CD14-positive monocyte (primary cell): Measurements from ENCODE around the gene JAK1. TPM values are rescaled to one million over a fixed set of nuclear protein-coding genes. Genes with fewer than 3 reads are reported as not detected.

Source experiments
- DNase-seq, 3 donors: peaks; one replicate each; pipeline ENCODE4 v3.0.0-alpha.2; 2011 to 2022
- H2AFZ ChIP-seq: 2 replicates; pipeline ENCODE4 v1.6.0; 2012; ENCODE audit warnings: mild to moderate bottlenecking, low read depth, low read length, inconsistent platforms; ENCODE audit not compliant: insufficient read depth, poor library complexity, severe bottlenecking
- H3K27ac ChIP-seq, 2 donors: 1 replicate in 1 of 2; 2 replicates in 1 of 2; pipeline ENCODE4 v1.5.1; 2012 to 2013; ENCODE audit warnings: low read length in 2 of 2, control low read depth in 1 of 2, inconsistent platforms in 1 of 2, low read depth in 1 of 2, mild to moderate bottlenecking in 1 of 2
- H3K27me3 ChIP-seq, 2 donors: one replicate each; pipeline versions ENCODE4 v1.6.0 to v1.6.1; 2011 to 2013; ENCODE audit warnings: low read length in 2 of 2; ENCODE audit not compliant: control insufficient read depth in 2 of 2, insufficient read depth in 2 of 2
- H3K36me3 ChIP-seq, 2 donors: replicated peaks in 1 of 2; 1 replicate in 1 of 2; 2 replicates in 1 of 2; pipeline versions ENCODE4 v1.5.1 to v1.6.1; 2012 to 2013; ENCODE audit warnings: low read length in 2 of 2, control low read depth in 1 of 2, inconsistent platforms in 1 of 2, mild to moderate bottlenecking in 1 of 2; ENCODE audit not compliant: insufficient read depth in 2 of 2, control insufficient read depth in 1 of 2
- H3K4me1 ChIP-seq, 2 donors: 1 replicate in 1 of 2; 2 replicates in 1 of 2; pipeline versions ENCODE4 v1.5.1 to v1.6.1; 2012 to 2013; ENCODE audit warnings: low read length in 2 of 2, control low read depth in 1 of 2, inconsistent platforms in 1 of 2, mild to moderate bottlenecking in 1 of 2, moderate library complexity in 1 of 2; ENCODE audit not compliant: insufficient read depth in 2 of 2, control insufficient read depth in 1 of 2
- H3K4me2 ChIP-seq: replicated peaks from 2 replicates; pipeline ENCODE3; 2012; ENCODE audit warnings: low read length, moderate library complexity, mild to moderate bottlenecking; ENCODE audit not compliant: poor library complexity, severe bottlenecking; ENCODE audit errors: extremely low read depth
- H3K4me3 ChIP-seq, 3 experiments: fragments of 200-600 bp in 1 of 3; sonication (generic) in 1 of 3; replicated peaks in 1 of 3; 1 replicate in 2 of 3; 2 replicates in 1 of 3; pipeline ENCODE4 v1.5.1; 2011 to 2013; ENCODE audit warnings: low read length in 3 of 3, mild to moderate bottlenecking in 3 of 3, control low read depth in 2 of 3, low read depth in 2 of 3, inconsistent platforms in 1 of 3, moderate library complexity in 1 of 3
- H3K79me2 ChIP-seq: 2 replicates; pipeline ENCODE4 v1.6.0; 2012; ENCODE audit warnings: mild to moderate bottlenecking, control low read depth, inconsistent platforms, low read length, moderate library complexity; ENCODE audit not compliant: insufficient read depth
- H3K9ac ChIP-seq: 2 replicates; pipeline ENCODE4 v1.6.0; 2017; ENCODE audit warnings: low read length, mild to moderate bottlenecking; ENCODE audit not compliant: insufficient read depth, poor library complexity, severe bottlenecking
- H3K9me3 ChIP-seq, 2 donors: replicated peaks in 1 of 2; 1 replicate in 1 of 2; 2 replicates in 1 of 2; pipeline versions ENCODE4 v1.5.1 to v1.6.1; 2012 to 2013; ENCODE audit warnings: low read length in 2 of 2, control low read depth in 1 of 2; ENCODE audit not compliant: control insufficient read depth in 1 of 2, insufficient read depth in 1 of 2
- H4K20me1 ChIP-seq: 2 replicates; pipeline ENCODE4 v1.6.0; 2012; ENCODE audit warnings: mild to moderate bottlenecking, low read length, control low read depth, moderate library complexity; ENCODE audit not compliant: insufficient read depth
- H3K27ac Mint-ChIP-seq, 7 donors: one replicate each; pipeline ENCODE4 v1.8.0; 2020; ENCODE audit warnings: mild to moderate bottlenecking in 7 of 7, mixed read lengths in 7 of 7, moderate library complexity in 6 of 7, inconsistent platforms in 2 of 7
- H3K27me3 Mint-ChIP-seq, 3 donors: one replicate each; pipeline ENCODE4 v1.8.0; 2021 to 2022; ENCODE audit warnings: low read depth in 3 of 3, mild to moderate bottlenecking in 3 of 3, mixed read lengths in 3 of 3, moderate library complexity in 3 of 3, inconsistent platforms in 1 of 3
- H3K36me3 Mint-ChIP-seq, 2 donors: one replicate each; pipeline ENCODE4 v1.8.0; 2020; ENCODE audit warnings: mixed read lengths in 2 of 2, inconsistent platforms in 1 of 2, mild to moderate bottlenecking in 1 of 2
- H3K4me1 Mint-ChIP-seq: one replicate; pipeline ENCODE4 v1.8.0; 2020; ENCODE audit warnings: mild to moderate bottlenecking, mixed read lengths
- H3K4me3 Mint-ChIP-seq, 2 donors: one replicate each; pipeline ENCODE4 v1.8.0; 2020; ENCODE audit warnings: mild to moderate bottlenecking in 2 of 2, mixed read lengths in 2 of 2, moderate library complexity in 1 of 2
- H3K9me3 Mint-ChIP-seq, 7 donors: one replicate each; pipeline ENCODE4 v1.8.0; 2020 to 2022; ENCODE audit warnings: mixed read lengths in 7 of 7, mild to moderate bottlenecking in 6 of 7, moderate library complexity in 6 of 7, inconsistent platforms in 2 of 7
- WGBS: methylation state at CpG from one replicate; pipeline ENCODE4 v1.1.5; 2013; ENCODE audit warnings: missing lambda C conversion rate; ENCODE audit not compliant: insufficient coverage; 5-methylcytosine and 5-hydroxymethylcytosine counted together
- intact Hi-C, 2 donors: fragments of 100-400 bp; cut with micrococcal nuclease; formaldehyde crosslinking; loops; one replicate each; pipeline versions ENCODE4 v1.15.0 to v1.15.1; 2023
- polyA plus RNA-seq, 3 donors: library from polyadenylated mRNA; depleted of rRNA in 1 of 3; unstranded in 2 of 3; stranded (reverse) in 1 of 3; fragments of 300-500 nt in 2 of 3; fragments of >200 nt in 1 of 3; fragmentation: Illumina TruSeq in 2 of 3; gene quantifications; 1 replicate in 2 of 3; 2 replicates in 1 of 3; pipeline ENCODE4 v1.2.3, GENCODE V29; 2012 to 2021
- TF ChIP-seq, protein P1 (sequence below): fragments of 200-600 bp; IDR thresholded peaks from one replicate; pipeline ENCODE4 v1.8.0; 2022; ENCODE audit warnings: antibody characterized with exemption, mild to moderate bottlenecking

JAK1 gene
- polyA plus RNA-seq, 3 donors, result 43.1 to 76.2 (median 72.6) TPM

DNA sequence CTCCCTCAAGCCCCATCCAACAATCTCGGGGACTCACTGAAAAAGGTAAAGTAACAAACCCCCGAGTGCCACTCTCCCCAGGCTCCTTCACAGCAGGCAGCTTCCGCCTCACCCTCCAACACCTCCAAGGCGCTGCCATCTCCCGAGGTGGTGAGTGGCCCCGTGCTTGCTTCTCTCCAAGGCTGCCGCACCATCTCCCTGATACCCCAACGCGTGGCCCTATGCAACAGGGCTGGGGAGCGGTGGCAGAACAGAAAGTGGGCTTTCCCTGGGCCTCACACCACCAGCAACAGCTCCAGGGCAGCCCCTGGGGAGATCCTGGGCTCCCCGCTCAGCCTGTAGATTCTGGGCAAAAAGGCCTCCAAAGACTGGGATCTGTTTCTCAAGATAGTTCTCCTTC lies 116.4 kb downstream of the JAK1 start:
- no peak overlapping the region for H3K4me2 ChIP-seq
- peaks cover 94 to 95% of the 10 kb centered on the region in 2 donors for H3K36me3 Mint-ChIP-seq
- 96% methylated on average over 11 of the region's 11 CpGs for WGBS

DNA sequence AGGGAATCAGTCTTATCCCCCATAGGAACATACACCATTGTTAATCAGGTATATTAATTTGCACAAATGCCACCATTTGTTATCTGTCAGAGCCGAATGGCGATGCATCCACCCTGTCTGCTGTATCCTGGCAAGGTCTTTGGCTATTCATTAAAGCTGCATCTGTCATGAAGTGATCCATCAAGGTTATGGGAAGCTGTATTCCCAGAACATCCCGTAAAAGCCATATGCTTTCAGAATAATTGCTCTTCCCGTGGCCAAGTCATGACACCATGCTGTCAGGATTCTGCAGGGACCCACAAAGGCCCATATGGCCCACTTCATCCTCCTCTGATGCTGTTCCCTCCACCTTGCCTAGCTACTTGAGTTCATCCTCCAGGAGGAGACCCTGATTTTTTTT lies 117.5 kb downstream of the JAK1 start:
- intact Hi-C loops, result no loop called here
- no peak overlapping the region for H3K4me3 Mint-ChIP-seq
- no peak overlapping the region for H3K9ac ChIP-seq
- no peaks in the 10 kb centered on the region for H3K9me3 ChIP-seq
- peaks cover 7% of the 10 kb centered on the region for H3K4me1 Mint-ChIP-seq
- DNase-seq, result no peak
- H3K36me3 Mint-ChIP-seq, result peaks cover 92 to 95% of the 10 kb centered on the region in 2 donors
- no peaks in the 10 kb centered on the region for H3K9me3 Mint-ChIP-seq
- H3K4me1 ChIP-seq, result no peaks in the 10 kb centered on the region
- no peaks in the 10 kb centered on the region for H3K79me2 ChIP-seq
- H3K36me3 ChIP-seq, result peaks cover 79 to 96% of the 10 kb centered on the region in 2 donors
- TF ChIP-seq, protein P1, sequence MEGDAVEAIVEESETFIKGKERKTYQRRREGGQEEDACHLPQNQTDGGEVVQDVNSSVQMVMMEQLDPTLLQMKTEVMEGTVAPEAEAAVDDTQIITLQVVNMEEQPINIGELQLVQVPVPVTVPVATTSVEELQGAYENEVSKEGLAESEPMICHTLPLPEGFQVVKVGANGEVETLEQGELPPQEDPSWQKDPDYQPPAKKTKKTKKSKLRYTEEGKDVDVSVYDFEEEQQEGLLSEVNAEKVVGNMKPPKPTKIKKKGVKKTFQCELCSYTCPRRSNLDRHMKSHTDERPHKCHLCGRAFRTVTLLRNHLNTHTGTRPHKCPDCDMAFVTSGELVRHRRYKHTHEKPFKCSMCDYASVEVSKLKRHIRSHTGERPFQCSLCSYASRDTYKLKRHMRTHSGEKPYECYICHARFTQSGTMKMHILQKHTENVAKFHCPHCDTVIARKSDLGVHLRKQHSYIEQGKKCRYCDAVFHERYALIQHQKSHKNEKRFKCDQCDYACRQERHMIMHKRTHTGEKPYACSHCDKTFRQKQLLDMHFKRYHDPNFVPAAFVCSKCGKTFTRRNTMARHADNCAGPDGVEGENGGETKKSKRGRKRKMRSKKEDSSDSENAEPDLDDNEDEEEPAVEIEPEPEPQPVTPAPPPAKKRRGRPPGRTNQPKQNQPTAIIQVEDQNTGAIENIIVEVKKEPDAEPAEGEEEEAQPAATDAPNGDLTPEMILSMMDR, result no peak
- H3K27me3 ChIP-seq, result no peaks in the 10 kb centered on the region
- 92% methylated on average over 4 of the region's 4 CpGs for WGBS
- peaks cover 0 to 3% (median 0%) of the 10 kb centered on the region in 3 donors for H3K27me3 Mint-ChIP-seq
- H2AFZ ChIP-seq, result no peak overlapping the region
- no peak overlapping the region for H3K27ac ChIP-seq
- H4K20me1 ChIP-seq, result no peaks in the 10 kb centered on the region
- H3K4me2 ChIP-seq, result no peak overlapping the region
- no peak overlapping the region for H3K27ac Mint-ChIP-seq
- no peak overlapping the region for H3K4me3 ChIP-seq

More for the DNA sequence above, 116.4 kb downstream of the JAK1 start:
- Histone ChIP-seq H4K20me1 (no peaks in the 10 kb centered on the region), H2AFZ (no peak overlapping the region), H3K27ac (no peak overlapping the region), H3K9ac (no peak overlapping the region), H3K4me1 (no peaks in the 10 kb centered on the region), H3K79me2 (no peaks in the 10 kb centered on the region), H3K4me3 (no peak overlapping the region), H3K27me3 (no peaks in the 10 kb centered on the region), H3K9me3 (no peaks in the 10 kb centered on the region), H3K36me3 (peaks cover 79 to 96% of the 10 kb centered on the region in 2 donors)
- Mint-ChIP-seq H3K4me1 (peaks cover 7% of the 10 kb centered on the region), H3K27ac (peak overlapping the region in 2 of 7 donors; percentile 55), H3K9me3 (no peaks in the 10 kb centered on the region), H3K27me3 (peaks cover 0 to 3% (median 0%) of the 10 kb centered on the region in 3 donors), H3K4me3 (no peak overlapping the region)
- TF ChIP-seq, protein P1, result no peak
- intact Hi-C loops, result no loop called here
- no peak for DNase-seq
